ENCODE results near the gene RBM34.
"Not testable (repeated sequence)": the region's sequence is repeated elsewhere in the genome, so short reads cannot be mapped to it uniquely, and the experiment has no call there.

Gene RBM34

DNA sequence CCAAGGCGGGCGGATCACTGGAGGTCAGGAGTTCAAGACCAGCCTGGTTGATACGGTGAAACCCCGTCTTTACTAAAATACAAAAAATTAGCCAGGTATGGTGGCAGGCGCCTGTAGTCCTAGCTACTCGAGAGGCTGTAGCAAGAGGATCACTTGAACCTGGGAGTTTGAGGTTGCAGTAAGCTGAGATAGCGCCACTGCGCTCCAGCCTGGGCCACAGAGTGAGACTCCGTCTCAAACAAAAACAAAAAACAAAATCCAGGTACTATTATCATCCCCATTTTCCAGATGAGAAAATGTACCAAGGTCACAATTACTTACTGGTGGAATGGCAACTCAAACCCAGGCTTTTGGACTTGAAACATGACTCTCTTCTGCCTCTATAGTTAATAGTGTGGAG, 36.9 kb downstream of the RBM34 start:
- no peak for DNase-seq (ENCODE audit: low read depth, low spot score)
- no peak overlapping the region for H3K27ac ChIP-seq

DNA sequence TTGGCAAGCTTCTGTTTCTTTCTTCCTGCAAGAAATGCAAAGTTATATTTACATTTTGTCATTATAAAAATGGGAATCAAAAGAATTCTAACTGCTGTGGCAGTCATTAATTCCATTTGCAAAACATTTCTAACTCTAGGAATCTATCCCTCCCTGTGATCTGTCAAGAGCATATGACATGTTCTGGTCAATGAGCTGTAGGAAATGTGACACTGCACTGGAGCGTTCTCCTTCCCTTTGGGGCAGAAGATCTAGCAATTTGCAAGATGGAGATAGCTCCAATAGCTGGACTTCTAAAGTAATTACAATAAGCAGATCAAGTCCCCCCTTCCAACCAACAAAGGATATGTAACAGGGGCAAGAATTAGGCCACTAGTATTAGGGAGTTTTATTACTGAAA, 38.7 kb downstream of the RBM34 start:
- H3K27ac ChIP-seq: peak overlapping the region; percentile 4
- DNase-seq (ENCODE audit: low read depth, low spot score): no peak

DNA sequence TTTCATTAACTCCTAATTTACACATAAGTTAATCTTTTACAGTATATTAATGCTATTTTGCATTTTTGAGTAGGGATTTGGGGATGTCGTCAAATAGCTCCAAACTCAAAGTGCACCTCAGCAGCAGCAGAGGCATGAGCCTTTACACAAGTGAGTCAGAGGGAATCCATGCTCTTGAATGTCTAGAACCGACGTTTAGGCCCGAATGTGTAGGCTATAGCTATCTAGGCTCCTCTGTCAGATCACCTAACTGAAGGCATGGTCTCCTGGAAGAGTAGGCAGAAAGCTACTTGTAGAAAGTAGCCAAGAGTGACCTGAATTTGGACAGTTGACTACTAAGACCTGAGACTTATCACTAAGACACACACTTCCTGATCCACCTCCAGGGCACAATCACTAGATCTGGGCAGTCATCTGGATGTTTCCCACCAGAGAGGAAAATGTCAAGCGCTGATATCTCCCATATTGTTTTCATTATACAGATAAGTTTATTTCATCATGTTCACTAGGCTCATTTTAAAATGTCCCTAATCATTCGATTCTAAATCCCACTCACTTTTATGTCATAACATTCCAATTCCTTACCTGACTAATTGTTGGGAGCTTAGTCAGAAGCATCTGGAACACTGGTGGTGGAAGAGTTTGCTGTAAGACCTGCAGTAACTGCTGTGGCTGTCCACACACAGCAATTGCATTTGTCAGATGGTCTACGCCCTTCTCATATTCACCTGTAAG, 47.7 kb downstream of the RBM34 start:
- no peak for DNase-seq (ENCODE audit: low read depth, low spot score)
- peak overlapping the region; percentile 70 for H3K27ac ChIP-seq

DNA sequence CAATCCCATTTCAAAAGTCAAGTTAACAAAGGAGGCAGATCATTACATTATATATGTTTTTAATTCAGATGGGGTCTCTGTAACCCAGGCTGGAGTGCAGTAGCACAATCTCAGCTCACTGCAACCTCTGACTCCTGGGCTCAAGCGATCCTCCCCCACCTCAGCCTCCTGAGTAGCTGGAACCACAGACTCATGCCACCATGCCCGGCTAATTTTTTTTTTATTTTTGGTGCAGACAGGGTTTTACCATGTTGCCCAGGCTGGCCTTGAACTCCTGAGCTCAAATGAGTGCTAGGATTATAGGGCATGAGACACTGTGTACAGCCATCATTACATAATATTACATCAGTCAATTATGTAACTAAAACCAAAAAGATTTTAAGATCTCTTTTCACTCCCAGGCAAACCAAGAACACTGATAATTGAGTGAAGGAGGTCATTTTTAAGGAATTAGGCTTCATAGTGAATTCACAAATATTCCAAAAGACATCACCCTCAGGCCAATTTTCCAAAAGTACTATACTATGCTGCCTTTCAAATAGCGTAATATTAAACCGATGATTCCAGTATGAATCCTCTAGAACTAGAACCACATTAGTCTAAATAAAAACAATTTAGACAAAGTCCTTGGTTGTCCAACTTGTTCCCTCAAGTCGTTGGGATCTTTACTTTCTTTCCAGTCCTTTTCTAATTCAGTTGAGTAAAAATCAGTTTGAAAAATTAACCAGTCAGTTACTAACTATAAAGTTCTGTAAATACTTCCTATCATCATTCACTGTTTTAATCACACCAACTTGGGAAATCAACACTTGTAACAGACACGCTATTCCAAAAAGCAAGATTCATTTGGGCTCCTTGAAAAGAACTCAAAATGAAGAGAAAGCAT, 48.5 kb downstream of the RBM34 start:
- no peak for DNase-seq (ENCODE audit: low read depth, low spot score)
- H3K27ac ChIP-seq: peak overlapping the region; percentile 70

- DNase-seq (ENCODE audit: low read depth, low spot score): no peak
- no peak overlapping the region for H3K27ac ChIP-seq
Measured at GRCh38 chr1:235111107-235111506, 49.9 kb downstream of the RBM34 start.

- H3K27ac ChIP-seq: no peak overlapping the region
- no peak for DNase-seq (ENCODE audit: low read depth, low spot score)
Measured at GRCh38 chr1:235108876-235109275, 52.2 kb downstream of the RBM34 start.

DNA sequence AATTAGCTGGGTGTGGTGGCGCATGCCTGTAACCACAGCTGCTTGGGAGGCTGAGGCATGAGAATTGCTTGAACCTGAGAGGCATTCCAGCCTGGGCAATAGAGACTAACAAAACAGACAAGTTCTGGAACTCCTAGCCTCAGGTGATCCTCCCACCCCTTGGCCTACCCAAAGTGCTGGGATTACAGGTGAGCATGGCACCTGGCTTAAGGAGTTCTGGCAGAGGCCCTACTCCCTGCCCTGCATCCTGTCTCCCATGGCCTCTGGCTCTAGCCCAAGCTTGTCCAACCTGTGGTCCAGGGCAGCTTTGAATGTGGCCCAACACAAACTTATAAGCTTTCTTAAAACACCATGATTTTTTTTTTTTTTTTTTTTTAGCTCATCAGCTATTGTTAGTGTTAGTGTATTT, 52.9 kb downstream of the RBM34 start:
- no peak overlapping the region for H3K27ac ChIP-seq
- no peak for DNase-seq (ENCODE audit: low read depth, low spot score)

DNA sequence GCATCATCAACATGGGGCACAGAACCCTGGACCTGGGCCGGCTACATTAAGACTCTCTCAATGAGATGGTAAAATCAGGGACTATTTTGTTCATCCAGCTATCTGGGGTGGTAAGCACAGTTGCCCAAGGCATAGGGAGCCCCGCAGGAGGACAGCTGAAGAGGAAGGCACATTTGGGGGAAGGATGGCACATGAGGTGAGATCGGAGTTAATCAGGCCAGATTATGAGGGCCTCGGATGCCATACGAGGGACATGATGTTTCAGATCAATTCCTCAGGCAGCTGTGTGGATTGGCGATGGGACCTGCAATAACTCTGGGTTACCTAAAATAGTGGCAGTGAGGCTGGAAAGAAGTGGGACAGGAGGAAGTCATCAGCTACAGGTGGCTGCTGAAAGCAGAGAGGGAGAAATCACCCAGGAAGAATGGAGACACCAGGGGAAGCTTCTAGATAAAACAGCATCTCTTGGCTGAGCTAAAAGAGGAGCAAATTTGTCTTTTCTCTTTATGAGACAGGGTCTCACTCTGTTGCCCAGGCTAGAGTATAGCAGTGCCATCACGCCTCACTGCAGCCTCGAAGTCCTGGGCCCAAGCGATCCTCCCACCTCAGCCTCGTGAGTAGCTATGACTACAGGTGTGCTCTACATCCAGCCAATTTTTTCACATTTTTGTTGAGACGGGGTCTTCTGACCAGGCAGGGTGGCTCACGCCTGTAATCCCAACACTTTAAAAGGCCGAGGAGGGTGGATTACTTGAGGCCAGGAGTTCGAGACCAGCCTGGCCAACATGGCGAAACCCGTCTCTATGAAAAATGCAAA, 53.5 kb downstream of the RBM34 start:
- DNase-seq (ENCODE audit: low read depth, low spot score): no peak
- no peak overlapping the region for H3K27ac ChIP-seq

DNA sequence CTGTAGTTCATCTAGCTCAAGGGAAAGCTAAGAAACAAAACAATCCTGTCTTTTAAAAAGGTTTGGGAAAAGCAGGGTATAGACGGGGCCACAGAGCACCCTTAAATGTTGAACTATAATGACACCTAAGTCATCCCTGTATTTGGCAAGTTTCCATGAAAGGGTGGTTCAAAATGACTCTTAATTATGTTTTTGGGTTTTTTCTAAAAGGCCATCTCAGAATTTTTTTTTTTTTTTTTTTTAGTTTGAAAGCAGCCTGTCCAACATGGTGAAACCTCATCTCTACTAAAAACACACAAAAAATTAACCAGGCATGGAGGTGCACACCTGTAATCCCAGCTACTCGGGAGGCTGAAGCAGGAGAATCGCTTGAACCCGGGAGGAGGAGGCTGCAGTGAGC, 54.6 kb downstream of the RBM34 start:
- DNase-seq (ENCODE audit: low read depth, low spot score): no peak
- no peak overlapping the region for H3K27ac ChIP-seq

- DNase-seq (ENCODE audit: low read depth, low spot score): no peak
- H3K27ac ChIP-seq: peak overlapping the region; percentile 30
Measured at GRCh38 chr1:235105051-235106043, 55.7 kb downstream of the RBM34 start.

- DNase-seq (ENCODE audit: low read depth, low spot score): no peak
- H3K27ac ChIP-seq: no peak overlapping the region
Measured at GRCh38 chr1:235102993-235103411, 58.0 kb downstream of the RBM34 start.

DNA sequence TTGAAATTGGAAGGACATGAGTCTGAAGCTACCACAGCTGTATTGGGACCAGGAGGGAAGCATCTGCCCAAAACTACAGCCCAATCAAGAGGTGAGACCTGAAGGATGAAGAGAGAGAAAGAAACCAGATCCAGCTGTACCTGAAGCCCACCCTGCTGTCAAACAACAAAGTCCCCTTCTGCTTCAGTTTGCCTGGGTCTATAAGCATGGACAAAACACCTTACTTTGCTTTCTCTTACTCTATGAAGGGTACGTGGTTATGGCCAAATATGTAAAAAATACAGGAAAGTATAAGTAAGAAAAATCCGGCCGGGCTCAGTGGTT, 58.8 kb downstream of the RBM34 start:
- no peak for DNase-seq (ENCODE audit: low read depth, low spot score)
- no peak overlapping the region for H3K27ac ChIP-seq

GRCh38 chr1:235101558-235102258, 59.3 kb downstream of the RBM34 start:
- no peak overlapping the region for H3K27ac ChIP-seq
- DNase-seq (ENCODE audit: low read depth, low spot score): no peak

DNA sequence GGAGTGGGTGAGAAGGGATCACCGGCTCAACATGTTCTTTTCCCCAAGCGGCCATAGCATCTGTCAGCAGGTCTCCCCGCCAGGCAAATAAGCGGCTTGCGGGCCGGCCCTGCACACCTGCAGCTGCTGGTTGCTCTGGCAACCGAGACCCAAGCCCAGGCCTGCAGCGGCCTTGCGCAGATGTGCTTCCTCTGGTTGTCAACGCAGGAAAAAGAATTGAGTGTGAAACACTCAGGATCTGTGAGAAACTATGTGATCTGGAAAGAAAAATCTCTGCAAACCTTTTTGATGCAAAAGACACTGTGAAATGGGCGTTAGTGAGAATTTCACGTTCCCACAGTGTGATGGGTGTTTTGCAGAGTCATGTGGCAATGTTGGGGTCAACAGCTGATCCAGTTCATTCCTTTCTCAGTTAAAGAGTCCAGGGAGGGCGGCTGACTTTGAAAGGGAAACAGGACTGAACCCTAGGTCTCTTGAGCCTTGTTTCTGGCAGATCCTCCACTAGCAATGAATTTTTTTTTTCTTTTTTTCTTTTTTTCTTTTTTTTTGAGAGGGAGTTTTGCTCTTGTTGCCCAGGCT, 60.8 kb downstream of the RBM34 start:
- H3K27ac ChIP-seq: no peak overlapping the region
- no peak for DNase-seq (ENCODE audit: low read depth, low spot score)

DNA sequence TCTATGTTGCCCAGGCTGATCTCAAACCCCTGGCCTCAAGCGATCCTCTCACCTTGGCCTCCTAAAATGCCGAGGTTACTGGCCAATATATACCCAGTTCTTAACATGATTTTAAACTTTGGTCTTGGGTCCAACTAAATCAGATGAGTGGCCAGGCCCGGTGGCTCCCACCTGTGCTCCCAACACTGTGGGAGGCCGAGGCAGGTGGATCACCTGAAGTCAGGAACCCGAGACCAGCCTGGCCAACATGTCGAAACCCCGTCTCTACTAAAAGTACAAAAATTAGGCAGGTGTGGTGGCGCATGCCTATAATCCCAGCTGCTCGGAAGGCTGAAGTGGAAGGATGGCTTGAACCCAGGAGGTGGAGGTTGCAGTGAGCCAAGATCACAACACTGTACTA, 62.1 kb downstream of the RBM34 start:
- H3K27ac ChIP-seq: no peak overlapping the region
- no peak for DNase-seq (ENCODE audit: low read depth, low spot score)

DNA sequence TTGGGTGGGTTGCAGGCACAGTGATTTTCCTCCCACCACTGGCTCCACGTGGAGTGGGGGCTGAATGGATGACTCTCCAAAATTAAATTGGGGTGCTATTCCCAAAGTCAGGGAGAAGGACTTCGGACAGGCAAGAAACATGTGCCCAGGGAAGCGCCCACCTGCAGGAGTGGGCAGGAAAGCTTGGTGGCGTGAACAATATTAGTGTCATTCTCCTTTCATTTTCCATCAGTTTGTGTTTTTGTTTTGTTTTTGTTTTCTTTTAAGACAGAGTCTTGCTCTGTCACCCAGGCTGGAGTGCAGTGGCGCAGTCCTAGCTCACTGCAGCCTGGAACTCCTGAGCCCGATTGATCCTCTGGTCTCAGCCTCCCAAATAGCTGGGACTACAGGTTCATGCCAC, 62.5 kb downstream of the RBM34 start:
- H3K27ac ChIP-seq: no peak overlapping the region
- no peak for DNase-seq (ENCODE audit: low read depth, low spot score)

- DNase-seq (ENCODE audit: low read depth, low spot score); H3K27ac ChIP-seq: not testable (repeated sequence)
Measured at GRCh38 chr1:235097501-235097900, 63.5 kb downstream of the RBM34 start.

GRCh38 chr1:235095938-235096562, 65.0 kb downstream of the RBM34 start:
- DNase-seq (ENCODE audit: low read depth, low spot score): no peak
- H3K27ac ChIP-seq: no peak overlapping the region
